GM10847 (cell line): ENCODE measurements around the gene SLC66A2.

Experiments used
- POLR2A ChIP-seq: IDR thresholded peaks from 2 replicates; pipeline ENCODE4 v1.6.1; 2011; ENCODE audit not compliant: insufficient read length; ENCODE audit errors: extremely low read depth

The SLC66A2 gene

GRCh38 chr18:79935925-79936324 lies 15.5 kb downstream of the SLC66A2 start:
- TF ChIP-seq POLR2A = no peak

- no peak for TF ChIP-seq POLR2A
Observed at GRCh38 chr18:79935499-79935898, 16.0 kb downstream of the SLC66A2 start.

GRCh38 chr18:79935098-79935480 lies 16.4 kb downstream of the SLC66A2 start:
- no peak for TF ChIP-seq POLR2A

- TF ChIP-seq POLR2A = no peak
Observed at GRCh38 chr18:79934311-79935097, 16.9 kb downstream of the SLC66A2 start.

- TF ChIP-seq POLR2A = no peak
Observed at GRCh38 chr18:79933765-79934164, 17.7 kb downstream of the SLC66A2 start.

GRCh38 chr18:79932907-79933306 lies 18.5 kb downstream of the SLC66A2 start:
- no peak for TF ChIP-seq POLR2A

- no peak for TF ChIP-seq POLR2A
Observed at GRCh38 chr18:79931475-79931874, 20.0 kb downstream of the SLC66A2 start.

GRCh38 chr18:79930020-79930642 lies 21.3 kb downstream of the SLC66A2 start:
- TF ChIP-seq POLR2A = no peak

GRCh38 chr18:79928563-79928960 lies 22.9 kb downstream of the SLC66A2 start:
- no peak for TF ChIP-seq POLR2A

GRCh38 chr18:79927607-79928562 lies 23.6 kb downstream of the SLC66A2 start:
- no peak for TF ChIP-seq POLR2A

- TF ChIP-seq POLR2A = no peak
Observed at GRCh38 chr18:79926715-79927606, 24.5 kb downstream of the SLC66A2 start.

GRCh38 chr18:79926306-79926705 lies 25.1 kb downstream of the SLC66A2 start:
- TF ChIP-seq POLR2A = no peak

GRCh38 chr18:79924814-79925731 lies 26.4 kb downstream of the SLC66A2 start:
- no peak for TF ChIP-seq POLR2A
